ENCODE data around the gene TMEM127.
"Not testable (repeated sequence)": the region's sequence is repeated elsewhere in the genome, so short reads cannot be mapped to it uniquely, and the experiment has no call there.

Gene TMEM127

GRCh38 chr2:96261328-96262003 lies 4.3 kb downstream of the TMEM127 start:
- H3K36me3 ChIP-seq (ENCODE audit: insufficient read depth, low read depth, low read length) = peaks cover 14% of the 10 kb centered on the region
- H3K9ac ChIP-seq (ENCODE audit: low read depth, low read length) = no peak overlapping the region
- no peaks in the 10 kb centered on the region for H3K9me3 ChIP-seq (ENCODE audit: insufficient read depth, low read depth, low read length)
- no peak overlapping the region for H3K4me3 ChIP-seq (ENCODE audit: low read length)
- H3K27me3 ChIP-seq (ENCODE audit: insufficient read depth, low read length) = no peaks in the 10 kb centered on the region
- peaks cover 18% of the 10 kb centered on the region for H3K4me1 ChIP-seq (ENCODE audit: insufficient read depth, low read length)
- H3K27ac ChIP-seq (ENCODE audit: low read length) = no peak overlapping the region

GRCh38 chr2:96260387-96261260 lies 5.2 kb downstream of the TMEM127 start:
- Histone ChIP-seq H3K4me3 (ENCODE audit: low read length) (no peak overlapping the region), H3K4me1 (ENCODE audit: insufficient read depth, low read length) (peaks cover 18% of the 10 kb centered on the region), H3K36me3 (ENCODE audit: insufficient read depth, low read depth, low read length) (peaks cover 17% of the 10 kb centered on the region), H3K27ac (ENCODE audit: low read length) (no peak overlapping the region), H3K9ac (ENCODE audit: low read depth, low read length) (no peak overlapping the region), H3K9me3 (ENCODE audit: insufficient read depth, low read depth, low read length) (no peaks in the 10 kb centered on the region), H3K27me3 (ENCODE audit: insufficient read depth, low read length) (no peaks in the 10 kb centered on the region)

- H3K4me3 ChIP-seq (ENCODE audit: low read length) = no peak overlapping the region
- peaks cover 28% of the 10 kb centered on the region for H3K36me3 ChIP-seq (ENCODE audit: insufficient read depth, low read depth, low read length)
- no peak overlapping the region for H3K27ac ChIP-seq (ENCODE audit: low read length)
- no peaks in the 10 kb centered on the region for H3K9me3 ChIP-seq (ENCODE audit: insufficient read depth, low read depth, low read length)
- H3K9ac ChIP-seq (ENCODE audit: low read depth, low read length) = no peak overlapping the region
- peaks cover 16% of the 10 kb centered on the region for H3K4me1 ChIP-seq (ENCODE audit: insufficient read depth, low read length)
- no peaks in the 10 kb centered on the region for H3K27me3 ChIP-seq (ENCODE audit: insufficient read depth, low read length)
These were observed 6.3 kb downstream of the TMEM127 start for GRCh38 chr2:96259497-96259921.

- Histone ChIP-seq H3K4me1 (ENCODE audit: insufficient read depth, low read length) (peaks cover 11% of the 10 kb centered on the region; the same call in 1 of the 2 replicates), H3K4me3 (ENCODE audit: low read length) (no peak overlapping the region), H3K36me3 (ENCODE audit: insufficient read depth, low read depth, low read length) (peaks cover 34% of the 10 kb centered on the region), H3K27me3 (ENCODE audit: insufficient read depth, low read length) (no peaks in the 10 kb centered on the region), H3K9me3 (ENCODE audit: insufficient read depth, low read depth, low read length) (no peaks in the 10 kb centered on the region), H3K27ac (ENCODE audit: low read length) (no peak overlapping the region), H3K9ac (ENCODE audit: low read depth, low read length) (no peak overlapping the region)
These were observed 7.4 kb downstream of the TMEM127 start for GRCh38 chr2:96258166-96259022.

- not testable (repeated sequence) for H3K27me3 ChIP-seq (ENCODE audit: insufficient read depth, low read length); H3K27ac ChIP-seq (ENCODE audit: low read length); H3K4me3 ChIP-seq (ENCODE audit: low read length); H3K9me3 ChIP-seq (ENCODE audit: insufficient read depth, low read depth, low read length); H3K9ac ChIP-seq (ENCODE audit: low read depth, low read length)
- Histone ChIP-seq H3K36me3 (ENCODE audit: insufficient read depth, low read depth, low read length) (peaks cover 41% of the 10 kb centered on the region), H3K4me1 (ENCODE audit: insufficient read depth, low read length) (peaks cover 11% of the 10 kb centered on the region; the same call in 1 of the 2 replicates)
These were observed 8.1 kb downstream of the TMEM127 start for GRCh38 chr2:96257744-96258143.

- peaks cover 50% of the 10 kb centered on the region for H3K36me3 ChIP-seq (ENCODE audit: insufficient read depth, low read depth, low read length)
- H3K4me1 ChIP-seq (ENCODE audit: insufficient read depth, low read length) = peaks cover 11% of the 10 kb centered on the region; the same call in 1 of the 2 replicates
- H3K27me3 ChIP-seq (ENCODE audit: insufficient read depth, low read length) = no peaks in the 10 kb centered on the region
- no peaks in the 10 kb centered on the region for H3K9me3 ChIP-seq (ENCODE audit: insufficient read depth, low read depth, low read length)
- no peak overlapping the region for H3K9ac ChIP-seq (ENCODE audit: low read depth, low read length)
- H3K27ac ChIP-seq (ENCODE audit: low read length) = no peak overlapping the region
- no peak overlapping the region for H3K4me3 ChIP-seq (ENCODE audit: low read length)
These were observed 9.1 kb downstream of the TMEM127 start for GRCh38 chr2:96256611-96257113.

- Histone ChIP-seq H3K27ac (ENCODE audit: low read length) (no peak overlapping the region), H3K4me3 (ENCODE audit: low read length) (no peak overlapping the region), H3K9me3 (ENCODE audit: insufficient read depth, low read depth, low read length) (no peaks in the 10 kb centered on the region), H3K9ac (ENCODE audit: low read depth, low read length) (no peak overlapping the region), H3K36me3 (ENCODE audit: insufficient read depth, low read depth, low read length) (peaks cover 50% of the 10 kb centered on the region), H3K4me1 (ENCODE audit: insufficient read depth, low read length) (no peaks in the 10 kb centered on the region), H3K27me3 (ENCODE audit: insufficient read depth, low read length) (no peaks in the 10 kb centered on the region)
These were observed 11.2 kb downstream of the TMEM127 start for GRCh38 chr2:96254571-96254970.

GRCh38 chr2:96253006-96253405 lies 12.8 kb downstream of the TMEM127 start:
- no peaks in the 10 kb centered on the region for H3K4me1 ChIP-seq (ENCODE audit: insufficient read depth, low read length)
- no peak overlapping the region for H3K4me3 ChIP-seq (ENCODE audit: low read length)
- H3K9me3 ChIP-seq (ENCODE audit: insufficient read depth, low read depth, low read length) = no peaks in the 10 kb centered on the region
- no peaks in the 10 kb centered on the region for H3K27me3 ChIP-seq (ENCODE audit: insufficient read depth, low read length)
- no peak overlapping the region for H3K27ac ChIP-seq (ENCODE audit: low read length)
- H3K36me3 ChIP-seq (ENCODE audit: insufficient read depth, low read depth, low read length) = peaks cover 40% of the 10 kb centered on the region
- no peak overlapping the region for H3K9ac ChIP-seq (ENCODE audit: low read depth, low read length)

- Histone ChIP-seq H3K36me3 (ENCODE audit: insufficient read depth, low read depth, low read length) (peaks cover 40% of the 10 kb centered on the region), H3K27ac (ENCODE audit: low read length) (no peak overlapping the region), H3K4me3 (ENCODE audit: low read length) (no peak overlapping the region)
These were observed 13.3 kb downstream of the TMEM127 start for GRCh38 chr2:96252526-96252925.

GRCh38 chr2:96251721-96252292 lies 14.0 kb downstream of the TMEM127 start:
- H3K4me1 ChIP-seq (ENCODE audit: insufficient read depth, low read length) = no peaks in the 10 kb centered on the region
- H3K9ac ChIP-seq (ENCODE audit: low read depth, low read length) = no peak overlapping the region
- H3K27ac ChIP-seq (ENCODE audit: low read length) = no peak overlapping the region

More at GRCh38 chr2:96252526-96252925, 13.3 kb downstream of the TMEM127 start:
- Histone ChIP-seq H3K9me3 (ENCODE audit: insufficient read depth, low read depth, low read length) (no peaks in the 10 kb centered on the region), H3K9ac (ENCODE audit: low read depth, low read length) (no peak overlapping the region), H3K27me3 (ENCODE audit: insufficient read depth, low read length) (no peaks in the 10 kb centered on the region), H3K4me1 (ENCODE audit: insufficient read depth, low read length) (no peaks in the 10 kb centered on the region)

GRCh38 chr2:96250188-96250587 lies 15.6 kb downstream of the TMEM127 start:
- Histone ChIP-seq H3K9ac (ENCODE audit: low read depth, low read length) (no peak overlapping the region), H3K27ac (ENCODE audit: low read length) (no peak overlapping the region), H3K9me3 (ENCODE audit: insufficient read depth, low read depth, low read length) (no peaks in the 10 kb centered on the region), H3K36me3 (ENCODE audit: insufficient read depth, low read depth, low read length) (peaks cover 33% of the 10 kb centered on the region), H3K4me3 (ENCODE audit: low read length) (no peak overlapping the region), H3K4me1 (ENCODE audit: insufficient read depth, low read length) (no peaks in the 10 kb centered on the region), H3K27me3 (ENCODE audit: insufficient read depth, low read length) (no peaks in the 10 kb centered on the region)

More at GRCh38 chr2:96251721-96252292, 14.0 kb downstream of the TMEM127 start:
- H3K36me3 ChIP-seq (ENCODE audit: insufficient read depth, low read depth, low read length) = peaks cover 40% of the 10 kb centered on the region
- H3K27me3 ChIP-seq (ENCODE audit: insufficient read depth, low read length) = no peaks in the 10 kb centered on the region
- H3K9me3 ChIP-seq (ENCODE audit: insufficient read depth, low read depth, low read length) = no peaks in the 10 kb centered on the region
- no peak overlapping the region for H3K4me3 ChIP-seq (ENCODE audit: low read length)

Data from iPS-20b (cell line).